Tibial artery (tissue), 4 donors: ENCODE measurements around the gene MAP1LC3B.

Experiments
- DNase-seq, 2 donors: peaks; one replicate each; pipeline ENCODE4 v3.0.0-alpha.2; 2019
- H3K27ac ChIP-seq, 2 donors: fragments of 200-600 bp; sonication (generic) in 1 of 2; 1 replicate in 1 of 2; 2 replicates in 1 of 2; pipeline ENCODE4 v1.5.1; 2018 to 2019; ENCODE audit warnings: mild to moderate bottlenecking in 1 of 2
- H3K27me3 ChIP-seq, 2 donors: fragments of 200-600 bp; sonication (generic) in 1 of 2; one replicate each; pipeline versions ENCODE4 v1.5.1 to v1.6.0; 2016 to 2019
- H3K36me3 ChIP-seq, 3 donors: fragments of 200-600 bp; sonication (generic) in 2 of 3; one replicate each; pipeline ENCODE4 v1.5.1; 2016 to 2019; ENCODE audit warnings: mild to moderate bottlenecking in 2 of 3
- H3K4me1 ChIP-seq, 4 donors: fragments of 200-600 bp; sonication (generic) in 2 of 4; 1 replicate in 3 of 4; 2 replicates in 1 of 4; pipeline ENCODE4 v1.5.1; 2016 to 2019
- H3K4me3 ChIP-seq, 2 donors: fragments of 200-600 bp; sonication (generic) in 1 of 2; 1 replicate in 1 of 2; 2 replicates in 1 of 2; pipeline ENCODE4 v1.5.1; 2018 to 2019; ENCODE audit warnings: mild to moderate bottlenecking in 2 of 2
- H3K9me3 ChIP-seq, 3 donors: fragments of 200-600 bp; sonication (generic) in 1 of 3; one replicate each; pipeline ENCODE4 v1.5.1; 2016 to 2019
- intact Hi-C: fragments of 100-400 bp; cut with DNase I; formaldehyde crosslinking; loops from one replicate; pipeline ENCODE4 v1.15.0; 2023; ENCODE audit warnings: low total_unique reads
- TF ChIP-seq, protein P1 (sequence below), 2 experiments: fragments of 200-600 bp in 1 of 2; fragments of 450-650 bp in 1 of 2; IDR thresholded peaks; one replicate each; pipeline ENCODE4 v1.5.1; 2017 to 2019; ENCODE audit warnings: antibody characterized with exemption in 2 of 2, mild to moderate bottlenecking in 1 of 2, moderate library complexity in 1 of 2

The MAP1LC3B gene

DNA sequence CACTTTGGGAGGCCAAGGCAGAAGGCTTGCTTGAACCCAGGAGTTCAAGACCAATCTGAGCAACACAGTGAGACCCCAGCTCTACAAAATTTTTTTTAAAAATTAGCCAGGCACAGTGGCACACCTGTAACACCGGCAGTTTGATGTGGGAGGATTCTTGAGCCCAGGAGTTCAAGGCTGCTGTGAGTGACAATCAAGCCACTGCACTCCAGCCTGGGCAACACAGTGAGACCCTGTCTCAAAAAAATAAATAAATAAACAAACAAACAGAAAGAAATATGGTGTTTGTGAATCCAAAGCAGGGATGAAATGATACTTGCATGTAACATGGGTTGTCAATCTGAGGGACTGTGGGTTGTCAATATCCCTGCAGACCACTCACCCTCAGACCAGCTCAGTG, 25.2 kb upstream of the MAP1LC3B start:
- H3K36me3 ChIP-seq = peaks cover 14 to 25% (median 20%) of the 10 kb centered on the region in 3 donors
- H3K9me3 ChIP-seq = no peaks in the 10 kb centered on the region
- H3K4me3 ChIP-seq = no peak overlapping the region
- TF ChIP-seq, protein P1, sequence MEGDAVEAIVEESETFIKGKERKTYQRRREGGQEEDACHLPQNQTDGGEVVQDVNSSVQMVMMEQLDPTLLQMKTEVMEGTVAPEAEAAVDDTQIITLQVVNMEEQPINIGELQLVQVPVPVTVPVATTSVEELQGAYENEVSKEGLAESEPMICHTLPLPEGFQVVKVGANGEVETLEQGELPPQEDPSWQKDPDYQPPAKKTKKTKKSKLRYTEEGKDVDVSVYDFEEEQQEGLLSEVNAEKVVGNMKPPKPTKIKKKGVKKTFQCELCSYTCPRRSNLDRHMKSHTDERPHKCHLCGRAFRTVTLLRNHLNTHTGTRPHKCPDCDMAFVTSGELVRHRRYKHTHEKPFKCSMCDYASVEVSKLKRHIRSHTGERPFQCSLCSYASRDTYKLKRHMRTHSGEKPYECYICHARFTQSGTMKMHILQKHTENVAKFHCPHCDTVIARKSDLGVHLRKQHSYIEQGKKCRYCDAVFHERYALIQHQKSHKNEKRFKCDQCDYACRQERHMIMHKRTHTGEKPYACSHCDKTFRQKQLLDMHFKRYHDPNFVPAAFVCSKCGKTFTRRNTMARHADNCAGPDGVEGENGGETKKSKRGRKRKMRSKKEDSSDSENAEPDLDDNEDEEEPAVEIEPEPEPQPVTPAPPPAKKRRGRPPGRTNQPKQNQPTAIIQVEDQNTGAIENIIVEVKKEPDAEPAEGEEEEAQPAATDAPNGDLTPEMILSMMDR (IDR thresholded peaks at IDR 0.05) = no peak
- no peak for DNase-seq
- H3K27me3 ChIP-seq = no peaks in the 10 kb centered on the region
- intact Hi-C loops = no loop called here
- H3K27ac ChIP-seq = no peak overlapping the region
- peaks cover 0 to 28% (median 16%) of the 10 kb centered on the region in 4 donors for H3K4me1 ChIP-seq

DNA sequence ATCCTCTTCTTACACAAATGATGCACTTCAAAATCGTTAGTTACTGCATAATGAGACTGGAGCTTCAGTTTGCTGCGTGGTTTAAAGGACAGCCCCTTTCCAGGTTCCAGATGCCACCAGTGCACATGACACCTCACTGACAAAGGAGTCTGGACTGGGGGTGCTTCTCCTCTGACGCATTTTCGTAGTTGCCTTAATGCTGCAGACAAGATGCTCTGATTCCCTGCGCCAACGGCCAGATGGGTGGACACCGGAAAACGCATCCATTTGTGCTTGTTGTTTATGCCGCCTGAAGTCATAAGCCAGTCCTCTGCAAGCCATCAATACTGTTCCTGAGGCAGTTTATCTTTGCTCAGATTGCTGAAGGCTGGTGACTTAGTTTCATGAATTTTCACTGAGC, 24.6 kb upstream of the MAP1LC3B start:
- Histone ChIP-seq H3K9me3 (no peaks in the 10 kb centered on the region), H3K27me3 (no peaks in the 10 kb centered on the region), H3K27ac (no peak overlapping the region), H3K4me3 (no peak overlapping the region), H3K4me1 (peaks cover 0 to 34% (median 16%) of the 10 kb centered on the region in 4 donors), H3K36me3 (peaks cover 12 to 19% (median 14%) of the 10 kb centered on the region in 3 donors)
- TF ChIP-seq, protein P1 (IDR thresholded peaks at IDR 0.05) = no peak
- DNase-seq = no peak
- intact Hi-C loops = no loop called here

DNA sequence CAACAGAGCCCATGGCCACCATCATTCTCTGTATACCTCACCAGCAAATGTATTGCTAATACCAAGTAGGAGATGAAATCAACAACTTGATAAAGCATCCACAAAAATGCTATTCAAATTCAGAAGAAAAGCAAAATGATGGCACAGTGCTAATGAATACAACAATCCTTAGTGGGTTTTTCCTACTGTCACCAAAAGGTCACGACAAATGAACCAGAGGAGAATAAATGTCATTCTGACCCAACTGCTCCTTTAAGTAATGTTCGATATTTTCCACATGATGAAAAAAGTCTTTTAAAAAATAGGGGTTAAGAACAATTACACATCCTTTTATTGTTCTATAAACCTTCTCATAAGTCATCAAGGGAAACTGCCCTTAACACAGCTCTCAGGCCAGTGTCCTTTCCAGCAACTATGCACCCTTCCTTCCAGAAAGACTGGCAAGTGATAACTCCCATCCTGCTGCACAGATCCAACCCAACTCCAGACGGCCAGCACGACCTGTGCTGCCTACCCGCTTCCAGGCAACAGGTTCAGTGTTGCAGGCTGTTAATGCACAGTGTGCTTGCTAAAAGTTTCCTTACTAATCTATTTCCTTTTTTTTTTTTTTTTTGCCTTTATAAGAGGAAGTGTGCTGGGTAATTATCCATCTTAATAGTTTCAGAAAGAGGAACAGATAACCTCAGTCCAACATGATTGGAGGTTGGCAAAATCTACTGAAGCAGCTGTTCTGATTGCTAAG, 23.9 kb upstream of the MAP1LC3B start:
- intact Hi-C loops = no loop called here

DNA sequence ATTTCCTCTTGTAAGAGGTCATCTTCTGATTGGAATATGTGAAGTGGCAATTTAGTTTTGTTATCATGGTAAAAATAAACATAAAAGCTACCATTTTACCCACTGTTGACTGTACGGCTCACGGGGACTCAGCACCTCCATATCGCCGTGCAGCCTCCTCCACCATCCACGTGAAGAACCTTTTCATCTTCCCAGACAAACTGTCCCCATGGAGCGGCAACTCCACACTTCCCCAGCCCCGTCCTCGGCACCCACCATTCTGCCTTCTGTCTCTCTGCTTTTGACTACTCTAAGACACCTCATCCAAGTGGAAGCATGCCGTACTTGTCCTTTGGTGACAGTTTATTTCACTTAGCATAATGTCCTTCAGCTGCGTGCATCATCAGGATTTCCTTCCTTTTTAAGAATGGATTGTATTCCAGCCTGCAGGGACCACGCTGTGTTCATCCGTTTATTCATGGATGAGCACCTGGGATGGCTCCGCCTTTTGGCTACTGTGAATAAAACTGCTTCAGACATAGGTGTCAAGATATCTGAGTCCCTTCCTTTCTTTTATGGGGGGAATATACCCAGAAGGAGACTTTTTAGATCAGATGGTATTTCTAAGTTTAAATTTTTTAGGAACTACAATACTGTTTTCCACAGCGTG, 22.9 kb upstream of the MAP1LC3B start:
- intact Hi-C loops = no loop called here
- no peak overlapping the region for H3K27ac ChIP-seq
- peaks cover 0 to 31% (median 15%) of the 10 kb centered on the region in 4 donors for H3K4me1 ChIP-seq

More for the DNA sequence above, 23.9 kb upstream of the MAP1LC3B start:
- DNase-seq = no peak
- TF ChIP-seq, protein P1 (IDR thresholded peaks at IDR 0.05) = no peak
- Histone ChIP-seq H3K36me3 (peaks cover 6 to 19% (median 13%) of the 10 kb centered on the region in 3 donors), H3K4me1 (peaks cover 0 to 34% (median 16%) of the 10 kb centered on the region in 4 donors), H3K27me3 (no peaks in the 10 kb centered on the region), H3K4me3 (no peak overlapping the region), H3K27ac (no peak overlapping the region), H3K9me3 (no peaks in the 10 kb centered on the region)

DNA sequence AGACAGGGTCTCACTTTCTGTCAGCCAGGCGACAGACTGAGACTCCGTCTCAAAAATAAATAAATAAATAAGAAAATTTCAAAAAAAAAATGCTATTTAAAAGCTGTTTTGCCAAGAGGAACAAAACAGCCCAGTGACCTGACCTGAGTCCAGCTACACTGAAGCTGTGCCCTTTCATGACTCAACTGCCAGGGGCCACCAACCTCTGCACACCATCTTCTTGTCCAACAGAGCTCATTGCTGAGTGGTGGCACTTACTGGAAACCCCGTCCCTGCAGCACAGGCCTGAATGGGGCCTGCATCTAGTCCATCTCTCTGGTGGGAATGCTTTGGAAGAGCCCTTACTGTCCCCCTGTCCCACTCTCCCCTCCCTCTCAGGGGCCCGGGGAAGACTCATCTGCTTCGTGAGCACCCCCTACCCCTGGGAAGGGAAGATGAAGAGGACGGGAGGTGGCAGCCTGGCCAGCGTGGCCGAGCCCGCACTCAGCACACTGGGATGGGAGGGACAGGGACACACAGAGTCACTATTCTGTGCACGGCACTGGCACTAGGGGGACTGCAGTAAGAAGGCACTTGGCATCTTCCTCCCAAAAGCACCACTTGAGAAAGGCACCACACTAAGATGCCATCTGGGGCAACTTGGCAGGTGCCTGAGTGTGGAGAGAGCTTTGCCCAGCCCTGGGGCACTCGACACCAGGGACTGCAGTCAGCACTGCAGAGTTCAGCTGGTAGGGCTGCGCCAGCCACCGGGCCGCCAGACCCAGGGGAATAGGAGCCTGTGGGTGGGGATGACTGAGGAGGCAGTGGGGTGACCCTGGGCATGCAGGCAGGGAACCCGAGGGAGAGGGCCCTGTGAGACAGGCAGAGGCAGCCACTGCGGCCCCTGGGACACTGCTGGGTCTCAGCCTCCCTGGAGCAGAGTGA, 22.1 kb upstream of the MAP1LC3B start:
- H3K9me3 ChIP-seq = no peaks in the 10 kb centered on the region
- H3K27ac ChIP-seq = no peak overlapping the region
- no peak overlapping the region for H3K4me3 ChIP-seq
- intact Hi-C loops = no loop called here
- peaks cover 5 to 19% (median 13%) of the 10 kb centered on the region in 3 donors for H3K36me3 ChIP-seq
- peaks cover 0 to 30% (median 17%) of the 10 kb centered on the region in 4 donors for H3K4me1 ChIP-seq
- H3K27me3 ChIP-seq = no peaks in the 10 kb centered on the region
- TF ChIP-seq, protein P1 (IDR thresholded peaks at IDR 0.05) = no peak
- DNase-seq = no peak

More for the DNA sequence above, 22.9 kb upstream of the MAP1LC3B start:
- H3K4me3 ChIP-seq = no peak overlapping the region
- H3K9me3 ChIP-seq = no peaks in the 10 kb centered on the region
- no peak for DNase-seq
- H3K36me3 ChIP-seq = peaks cover 6 to 19% (median 13%) of the 10 kb centered on the region in 3 donors
- TF ChIP-seq, protein P1 (IDR thresholded peaks at IDR 0.05) = no peak
- H3K27me3 ChIP-seq = no peaks in the 10 kb centered on the region
